Colonic mucosa (tissue), 4 donors: ENCODE measurements around the gene BRD9. TPM values are rescaled to one million over a fixed set of nuclear protein-coding genes. Genes with fewer than 3 reads are reported as not detected.
A peak's percentile ranks its signal among the peaks of the same experiment; 100 is the strongest.
"Not testable (repeated sequence)": the region's sequence is repeated elsewhere in the genome, so short reads cannot be mapped to it uniquely, and the experiment has no call there.

Experiments
- DNase-seq: peaks from one replicate; pipeline ENCODE4 v3.0.0-alpha.2; 2020
- H3K27ac ChIP-seq: fragments of 200-600 bp; one replicate; pipeline ENCODE4 v1.8.0; 2021
- H3K27me3 ChIP-seq: fragments of 200-600 bp; one replicate; pipeline ENCODE4 v1.8.0; 2021
- H3K36me3 ChIP-seq: fragments of 200-600 bp; one replicate; pipeline ENCODE4 v1.8.0; 2021
- H3K4me1 ChIP-seq: fragments of 200-600 bp; one replicate; pipeline ENCODE4 v1.8.0; 2021; ENCODE audit warnings: mild to moderate bottlenecking
- H3K4me3 ChIP-seq: fragments of 200-600 bp; one replicate; pipeline ENCODE4 v1.8.0; 2021
- H3K9ac ChIP-seq, 2 donors: one replicate each; pipeline ENCODE4 v1.7.0; 2013; ENCODE audit warnings: control low read depth in 2 of 2, low read depth in 2 of 2, low read length in 2 of 2
- H3K9me3 ChIP-seq: fragments of 200-600 bp; one replicate; pipeline ENCODE4 v1.8.0; 2021
- intact Hi-C: fragments of 100-400 bp; cut with DNase I; formaldehyde crosslinking; loops from one replicate; pipeline ENCODE4 v1.14.1; 2022
- total RNA-seq, 2 donors: library from RNA; stranded (reverse); fragmentation: NEBNext Ultra II Directional in 1 of 2; extraction: Animal tissue kit (Norgen Biotek cat#: 25700) in 1 of 2; gene quantifications; one replicate each; pipeline ENCODE4 v1.2.1, GENCODE V29; 2021
- TF ChIP-seq, protein P1 (sequence below): fragments of 200-600 bp; IDR thresholded peaks from one replicate; pipeline ENCODE4 v1.8.0; 2022; ENCODE audit warnings: antibody characterized with exemption, mild to moderate bottlenecking
- donor health status: healthy.
- donor health status: DM: no; HTN: no; CAD: no.
- donor health status: DM: no; HTN: no; CAD: no.

BRD9 gene
- total RNA-seq, 2 donors from 2014 or later, result 22.3 to 41.8 TPM

DNA sequence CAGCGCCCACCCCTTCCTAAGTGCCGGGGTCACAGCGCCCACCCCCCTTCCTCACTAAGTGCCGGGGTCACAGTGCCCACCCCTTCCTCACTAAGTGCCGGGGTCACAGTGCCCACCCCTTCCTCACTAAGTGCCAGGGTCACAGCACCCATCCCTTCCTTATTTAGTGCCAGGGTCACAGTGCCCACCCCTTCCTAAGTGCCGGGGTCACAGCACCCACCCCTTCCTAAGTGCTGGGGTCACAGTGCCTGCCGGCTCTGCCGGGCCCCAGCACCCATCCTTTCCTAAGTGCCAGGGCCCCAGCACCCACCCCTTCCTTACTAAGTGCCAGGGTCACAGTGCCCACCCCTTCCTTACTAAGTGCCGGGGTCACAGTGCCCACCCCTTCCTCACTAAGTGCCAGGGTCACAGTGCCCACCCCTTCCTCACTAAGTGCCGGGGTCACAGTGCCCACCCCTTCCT is 51.6 kb downstream of the BRD9 start:
- not testable (repeated sequence) for H3K27me3 ChIP-seq, H3K9me3 ChIP-seq, H3K36me3 ChIP-seq, H3K4me1 ChIP-seq, H3K27ac ChIP-seq, H3K9ac ChIP-seq, H3K4me3 ChIP-seq
- peak; percentile 3 for DNase-seq
- intact Hi-C loops, result loop anchor here (5.0 kb wide), 1 partner anchor 94 kb away; no protein-coding TSS in a partner anchor

- intact Hi-C loops, result loop anchor here (5.0 kb wide), 1 partner anchor 93 kb away; no protein-coding TSS in a partner anchor
- not testable (repeated sequence) for DNase-seq, H3K27me3 ChIP-seq
Measured at GRCh38 chr5:840118-840973, 52.3 kb downstream of the BRD9 start.

DNA sequence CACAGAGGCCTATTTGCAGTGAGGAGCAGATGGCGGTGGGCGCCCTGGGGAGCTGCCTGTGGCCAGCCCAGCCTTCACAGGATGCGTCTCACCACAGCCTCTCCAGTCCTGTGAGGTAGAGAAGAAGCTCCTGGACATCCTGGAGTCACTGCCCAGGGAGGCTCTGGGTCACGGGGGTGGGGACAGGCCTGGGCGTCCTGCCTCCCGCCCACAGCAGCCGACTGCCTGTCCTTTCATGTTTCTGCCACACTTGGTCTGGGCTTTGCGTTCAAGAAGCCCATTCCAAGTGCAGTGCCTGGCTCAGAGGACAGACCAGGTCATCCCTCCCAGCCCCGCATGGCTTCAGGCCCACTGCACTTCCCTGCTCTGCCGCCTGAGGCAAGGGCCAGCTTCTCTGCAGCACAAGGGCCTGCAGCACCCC is 54.2 kb downstream of the BRD9 start:
- H3K4me3 ChIP-seq, DNase-seq, H3K4me1 ChIP-seq, H3K27me3 ChIP-seq, H3K9me3 ChIP-seq, H3K9ac ChIP-seq, intact Hi-C loops, H3K27ac ChIP-seq, H3K36me3 ChIP-seq: not testable (repeated sequence)

More at GRCh38 chr5:840118-840973, 52.3 kb downstream of the BRD9 start:
- not testable (repeated sequence) for H3K9me3 ChIP-seq, H3K27ac ChIP-seq, H3K4me1 ChIP-seq, H3K4me3 ChIP-seq, H3K9ac ChIP-seq, H3K36me3 ChIP-seq

DNA sequence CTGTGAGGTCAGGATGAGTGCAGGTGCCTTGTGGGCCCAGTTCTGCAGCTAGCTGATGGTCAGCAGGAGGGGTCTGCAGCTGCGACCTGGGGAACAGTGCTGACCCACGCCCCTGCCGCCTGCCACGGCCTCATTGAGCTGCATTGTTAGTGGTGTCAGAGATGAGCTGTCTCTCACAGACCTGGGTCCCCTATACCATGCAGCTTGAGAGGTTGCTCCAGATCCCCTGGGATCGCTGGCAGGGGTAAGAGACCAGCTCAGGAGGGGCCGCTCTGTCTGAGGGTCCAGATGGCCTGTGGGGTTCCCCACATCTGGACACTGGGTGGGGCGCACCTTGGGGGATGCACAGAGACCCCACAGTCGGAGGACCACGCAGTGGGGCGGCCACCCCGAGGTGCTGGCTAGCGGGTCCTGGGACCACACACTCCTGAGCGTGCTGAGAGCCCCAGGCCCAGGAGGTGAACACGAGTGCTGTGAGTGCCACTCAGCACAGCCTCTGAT is 54.9 kb downstream of the BRD9 start:
- DNase-seq, H3K4me1 ChIP-seq, H3K9me3 ChIP-seq, H3K27me3 ChIP-seq, H3K36me3 ChIP-seq, H3K9ac ChIP-seq, H3K4me3 ChIP-seq, intact Hi-C loops, H3K27ac ChIP-seq: not testable (repeated sequence)

DNA sequence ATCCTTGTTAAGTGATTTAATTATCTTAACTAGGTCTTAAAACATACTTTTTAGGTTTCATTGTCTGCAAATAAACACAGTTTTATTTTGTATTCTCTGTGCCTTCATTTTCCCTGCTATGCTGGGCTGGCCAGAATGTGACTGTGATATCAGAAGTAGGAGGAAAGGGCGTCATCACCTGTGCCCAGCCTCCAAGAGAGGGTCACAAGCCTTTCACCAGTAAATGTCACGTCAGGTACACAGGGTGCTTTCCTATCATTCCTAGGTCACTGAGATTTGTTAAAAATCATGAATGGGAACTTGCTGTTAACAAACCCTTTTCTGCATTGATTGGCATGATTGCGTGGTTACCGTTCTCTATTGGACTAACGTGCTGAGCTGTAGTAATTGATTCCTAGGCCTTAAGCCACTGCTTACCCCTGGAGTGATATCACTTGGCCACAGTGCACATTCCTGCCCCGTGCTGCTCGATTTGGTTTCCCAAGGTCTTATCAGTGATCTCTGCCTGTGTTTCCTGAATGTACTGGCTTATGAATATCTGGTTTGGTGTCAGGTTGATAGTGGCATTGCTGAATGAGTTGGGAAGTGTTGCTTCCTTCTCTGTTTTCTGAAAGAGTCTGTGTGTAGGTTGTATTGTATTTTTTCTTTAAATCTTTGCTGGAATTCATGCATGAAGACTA is 56.5 kb downstream of the BRD9 start:
- H3K4me3 ChIP-seq, H3K27ac ChIP-seq, H3K36me3 ChIP-seq, H3K27me3 ChIP-seq, H3K4me1 ChIP-seq, H3K9me3 ChIP-seq, H3K9ac ChIP-seq, DNase-seq, intact Hi-C loops: not testable (repeated sequence)

GRCh38 chr5:834013-834412 is 58.6 kb downstream of the BRD9 start:
- H3K27ac ChIP-seq, H3K4me1 ChIP-seq, H3K27me3 ChIP-seq, H3K36me3 ChIP-seq, H3K4me3 ChIP-seq, DNase-seq, H3K9ac ChIP-seq, intact Hi-C loops, H3K9me3 ChIP-seq: not testable (repeated sequence)

GRCh38 chr5:828194-828593 is 64.4 kb downstream of the BRD9 start:
- H3K9me3 ChIP-seq, DNase-seq, H3K27ac ChIP-seq, H3K4me1 ChIP-seq, H3K9ac ChIP-seq, H3K4me3 ChIP-seq, intact Hi-C loops, H3K36me3 ChIP-seq, H3K27me3 ChIP-seq: not testable (repeated sequence)

GRCh38 chr5:825544-825943 is 67.1 kb downstream of the BRD9 start:
- intact Hi-C loops, H3K36me3 ChIP-seq, H3K27ac ChIP-seq, H3K4me3 ChIP-seq, H3K4me1 ChIP-seq, H3K9me3 ChIP-seq, H3K9ac ChIP-seq, DNase-seq, H3K27me3 ChIP-seq: not testable (repeated sequence)

GRCh38 chr5:821504-821903 is 71.1 kb downstream of the BRD9 start:
- intact Hi-C loops, result no loop called here
- Histone ChIP-seq H3K4me3 (no peak overlapping the region), H3K9me3 (no peaks in the 10 kb centered on the region), H3K27me3 (no peaks in the 10 kb centered on the region), H3K27ac (no peak overlapping the region), H3K36me3 (no peaks in the 10 kb centered on the region), H3K4me1 (no peaks in the 10 kb centered on the region), H3K9ac (no peak overlapping the region)
- DNase-seq, result no peak
- TF ChIP-seq, protein P1, sequence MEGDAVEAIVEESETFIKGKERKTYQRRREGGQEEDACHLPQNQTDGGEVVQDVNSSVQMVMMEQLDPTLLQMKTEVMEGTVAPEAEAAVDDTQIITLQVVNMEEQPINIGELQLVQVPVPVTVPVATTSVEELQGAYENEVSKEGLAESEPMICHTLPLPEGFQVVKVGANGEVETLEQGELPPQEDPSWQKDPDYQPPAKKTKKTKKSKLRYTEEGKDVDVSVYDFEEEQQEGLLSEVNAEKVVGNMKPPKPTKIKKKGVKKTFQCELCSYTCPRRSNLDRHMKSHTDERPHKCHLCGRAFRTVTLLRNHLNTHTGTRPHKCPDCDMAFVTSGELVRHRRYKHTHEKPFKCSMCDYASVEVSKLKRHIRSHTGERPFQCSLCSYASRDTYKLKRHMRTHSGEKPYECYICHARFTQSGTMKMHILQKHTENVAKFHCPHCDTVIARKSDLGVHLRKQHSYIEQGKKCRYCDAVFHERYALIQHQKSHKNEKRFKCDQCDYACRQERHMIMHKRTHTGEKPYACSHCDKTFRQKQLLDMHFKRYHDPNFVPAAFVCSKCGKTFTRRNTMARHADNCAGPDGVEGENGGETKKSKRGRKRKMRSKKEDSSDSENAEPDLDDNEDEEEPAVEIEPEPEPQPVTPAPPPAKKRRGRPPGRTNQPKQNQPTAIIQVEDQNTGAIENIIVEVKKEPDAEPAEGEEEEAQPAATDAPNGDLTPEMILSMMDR, result no peak
